Gastrocnemius medialis (tissue), 4 donors: ENCODE results near the gene UBE2S.

Source experiments
- POLR2A ChIP-seq, 2 donors: fragments of 450-650 bp; IDR thresholded peaks; one replicate each; pipeline ENCODE4 v1.6.1; 2017; ENCODE audit warnings: antibody characterized with exemption in 2 of 2, mild to moderate bottlenecking in 2 of 2, moderate library complexity in 2 of 2
- TF ChIP-seq, protein P1 (sequence below), 5 experiments: fragments of 450-650 bp in 3 of 5; fragments of 200-600 bp in 2 of 5; sonication (generic) in 2 of 5; IDR thresholded peaks in 4 of 5; conservative IDR thresholded peaks in 1 of 5; 1 replicate in 4 of 5; 2 replicates in 1 of 5; pipeline ENCODE4 v1.5.1; 2016 to 2019; ENCODE audit warnings: antibody characterized with exemption in 5 of 5, mild to moderate bottlenecking in 3 of 5, moderate library complexity in 3 of 5

DNA sequence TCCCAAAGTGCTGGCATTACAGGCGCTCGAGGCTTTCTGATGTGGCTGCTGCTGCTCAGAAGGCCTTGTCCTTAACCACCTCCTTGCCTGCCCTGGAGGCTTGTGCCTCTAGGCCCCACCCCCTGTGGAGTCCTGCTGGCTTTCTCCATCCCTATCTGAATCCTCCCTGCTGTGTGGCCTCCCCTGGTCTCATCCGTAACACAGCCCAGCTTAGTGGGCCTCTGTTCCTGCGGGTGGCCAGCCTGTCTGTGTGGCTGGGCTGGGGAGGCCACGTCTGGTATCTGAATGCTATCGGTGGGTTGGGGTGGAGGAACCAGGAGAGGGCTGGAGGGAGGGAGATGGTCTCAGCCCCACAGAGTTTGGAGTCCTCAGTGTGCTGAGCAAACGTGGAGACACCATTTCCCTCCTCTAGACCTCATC, 17.1 kb downstream of the UBE2S start:
- TF ChIP-seq, protein P1, sequence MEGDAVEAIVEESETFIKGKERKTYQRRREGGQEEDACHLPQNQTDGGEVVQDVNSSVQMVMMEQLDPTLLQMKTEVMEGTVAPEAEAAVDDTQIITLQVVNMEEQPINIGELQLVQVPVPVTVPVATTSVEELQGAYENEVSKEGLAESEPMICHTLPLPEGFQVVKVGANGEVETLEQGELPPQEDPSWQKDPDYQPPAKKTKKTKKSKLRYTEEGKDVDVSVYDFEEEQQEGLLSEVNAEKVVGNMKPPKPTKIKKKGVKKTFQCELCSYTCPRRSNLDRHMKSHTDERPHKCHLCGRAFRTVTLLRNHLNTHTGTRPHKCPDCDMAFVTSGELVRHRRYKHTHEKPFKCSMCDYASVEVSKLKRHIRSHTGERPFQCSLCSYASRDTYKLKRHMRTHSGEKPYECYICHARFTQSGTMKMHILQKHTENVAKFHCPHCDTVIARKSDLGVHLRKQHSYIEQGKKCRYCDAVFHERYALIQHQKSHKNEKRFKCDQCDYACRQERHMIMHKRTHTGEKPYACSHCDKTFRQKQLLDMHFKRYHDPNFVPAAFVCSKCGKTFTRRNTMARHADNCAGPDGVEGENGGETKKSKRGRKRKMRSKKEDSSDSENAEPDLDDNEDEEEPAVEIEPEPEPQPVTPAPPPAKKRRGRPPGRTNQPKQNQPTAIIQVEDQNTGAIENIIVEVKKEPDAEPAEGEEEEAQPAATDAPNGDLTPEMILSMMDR (IDR thresholded peaks at IDR 0.05 in 4 of 5, conservative IDR thresholded peaks at IDR 0.05 in 1 of 5): no peak
- TF ChIP-seq POLR2A (IDR thresholded peaks at IDR 0.05): no peak
